Measurements from ENCODE around the gene ASB1.
"Not testable (repeated sequence)": the region's sequence is repeated elsewhere in the genome, so short reads cannot be mapped to it uniquely, and the experiment has no call there.

ASB1 gene

DNA sequence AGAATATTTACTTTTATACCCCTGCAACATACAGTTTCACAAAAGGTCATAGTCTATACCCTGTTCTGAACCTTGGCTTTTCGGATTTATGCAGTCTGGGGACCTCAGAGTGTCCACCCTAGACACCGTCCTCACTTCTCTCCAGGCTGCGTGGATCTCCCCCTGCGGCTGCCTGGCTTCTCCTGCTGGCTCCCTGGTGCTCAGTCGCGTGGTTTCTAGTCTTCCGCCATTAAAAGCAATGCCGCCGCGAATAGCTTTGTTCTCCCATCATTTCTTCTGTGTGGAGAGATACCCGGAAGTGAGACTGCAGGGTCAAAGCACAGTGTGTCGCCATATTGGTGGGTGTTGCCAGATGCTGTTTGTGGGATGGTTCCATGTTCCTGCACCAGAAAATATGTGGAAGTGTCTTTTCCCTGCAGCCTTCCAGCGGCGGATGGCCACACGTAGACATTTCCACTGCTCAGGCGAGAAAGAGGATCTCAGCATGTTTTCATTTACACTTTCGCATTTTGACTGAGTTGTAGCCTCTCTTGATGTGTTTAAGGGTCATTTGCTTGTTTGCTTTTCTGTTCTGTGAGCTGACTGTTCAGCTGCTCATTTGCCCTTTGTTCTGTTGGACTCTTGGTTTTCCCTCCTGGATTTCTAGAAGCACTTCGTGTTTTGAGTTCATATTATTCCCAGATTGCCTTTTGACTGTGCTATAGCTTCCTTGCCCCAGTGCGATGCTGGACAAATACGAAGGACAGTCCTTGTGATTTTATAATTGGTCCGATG lies 22.9 kb upstream of the ASB1 start:
- no peak for DNase-seq (ENCODE audit: low read depth in 4 of 4, low spot score in 1 of 4)

DNA sequence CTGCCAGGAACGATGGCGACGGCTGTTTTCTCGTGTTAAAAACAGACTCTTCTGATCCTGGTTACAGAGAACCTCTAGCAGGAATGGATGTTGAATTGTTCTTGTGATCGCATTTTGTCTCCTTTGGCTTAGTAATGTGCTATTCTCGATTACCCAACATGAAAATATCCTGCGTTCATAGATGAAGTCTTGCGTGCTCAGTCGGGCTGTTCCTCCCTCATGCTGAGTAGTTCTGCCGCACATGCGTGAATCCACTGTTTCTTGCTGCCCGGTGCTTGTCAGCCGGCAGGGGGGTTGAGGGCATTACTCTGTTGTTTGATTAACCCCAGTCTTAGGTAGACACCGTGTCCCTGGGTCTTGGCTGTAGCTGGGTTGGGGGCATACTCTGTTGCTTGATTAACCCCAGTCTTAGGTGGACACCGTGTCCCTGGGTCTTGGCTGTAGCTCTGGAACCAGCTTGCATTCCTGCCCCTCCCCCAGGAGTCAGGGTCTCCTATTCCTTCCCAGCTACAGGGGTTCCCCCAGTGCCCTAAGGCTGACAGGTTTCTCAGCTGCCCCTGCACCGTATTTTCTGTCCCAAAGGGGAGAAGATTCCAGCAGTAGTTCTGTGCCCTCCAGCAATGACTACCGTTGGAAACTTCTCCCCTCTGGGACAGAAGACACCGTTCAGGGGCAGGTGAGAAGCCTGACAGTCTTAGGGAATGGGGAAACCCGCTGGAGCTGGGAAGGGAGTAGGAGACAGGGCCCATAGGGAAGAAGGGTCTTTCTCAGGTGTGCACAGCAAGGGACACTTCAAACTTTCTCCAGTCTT lies 22.1 kb upstream of the ASB1 start:
- DNase-seq (ENCODE audit: low read depth in 4 of 4, low spot score in 1 of 4): no peak

DNA sequence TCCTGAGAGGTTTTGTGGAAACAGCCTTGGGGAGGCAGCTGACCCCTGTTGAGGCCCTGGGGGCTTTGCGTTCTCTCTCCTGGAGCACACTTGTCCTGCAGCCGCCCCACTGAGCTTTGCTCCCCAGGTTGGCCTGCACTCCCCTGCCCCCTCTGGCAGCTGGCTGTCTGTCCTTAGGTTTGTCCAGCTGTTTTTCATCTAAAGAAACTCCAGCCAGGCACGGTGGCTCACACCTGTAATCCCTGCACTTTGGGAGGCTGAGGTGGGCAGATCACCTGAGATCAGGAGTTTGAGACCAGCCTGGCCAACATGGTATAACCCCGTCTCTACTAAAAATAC lies 21.5 kb upstream of the ASB1 start:
- DNase-seq (ENCODE audit: low read depth in 4 of 4, low spot score in 1 of 4): not testable (repeated sequence)

DNA sequence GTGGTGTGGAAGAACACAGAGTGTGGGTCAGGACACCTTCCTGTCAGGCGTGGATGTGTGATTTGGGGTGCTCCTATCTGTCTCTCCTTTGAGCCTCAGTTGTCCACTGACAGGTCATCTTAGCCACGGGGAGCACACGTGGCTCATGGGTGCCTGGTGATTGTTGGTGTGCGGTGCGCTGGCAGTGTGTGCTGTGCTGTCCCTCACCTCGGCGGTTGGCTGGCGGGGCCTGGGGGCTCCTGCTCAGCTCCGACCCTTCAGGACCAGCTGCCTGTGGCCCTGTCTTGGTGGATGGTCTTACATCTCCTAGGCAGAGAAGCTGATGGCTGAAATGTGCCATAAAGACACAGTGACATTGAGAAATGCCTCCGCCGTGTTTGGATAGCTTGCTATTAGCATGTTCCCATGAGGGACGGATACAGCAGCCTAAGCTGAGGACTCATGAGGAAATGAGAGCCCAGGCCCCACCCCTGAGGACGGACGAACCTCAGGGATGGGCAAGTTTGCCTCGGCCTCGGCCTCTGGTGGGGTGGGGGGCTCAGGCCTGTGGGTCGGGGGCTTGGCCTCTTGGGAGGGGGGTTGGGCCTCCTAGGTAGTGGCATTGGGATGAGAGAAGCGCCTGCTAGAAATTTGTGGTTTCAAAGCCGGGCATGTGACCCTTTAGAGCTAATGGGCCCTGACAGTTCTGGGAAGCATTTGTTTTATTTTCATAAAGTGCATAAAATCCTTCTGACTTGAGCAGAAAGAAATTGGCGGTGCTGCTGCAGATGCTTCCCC lies 20.3 kb upstream of the ASB1 start:
- DNase-seq (ENCODE audit: low read depth in 4 of 4, low spot score in 1 of 4): no peak

DNA sequence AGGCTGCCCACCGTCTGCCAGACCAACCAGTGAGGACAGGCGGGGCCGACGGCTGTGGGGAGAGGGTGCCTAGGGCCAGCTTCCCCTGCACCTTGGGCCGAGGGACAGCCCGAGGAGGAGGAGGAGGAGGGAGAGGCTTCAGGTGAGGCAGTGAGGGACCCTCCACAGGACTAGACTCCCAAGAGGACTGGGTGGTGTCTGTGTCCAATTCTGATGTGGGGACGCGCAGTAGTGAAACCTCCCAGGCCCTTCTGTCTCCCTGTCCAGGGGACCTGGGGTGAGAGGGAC lies 19.8 kb upstream of the ASB1 start:
- DNase-seq (ENCODE audit: low read depth in 4 of 4, low spot score in 1 of 4): no peak

DNA sequence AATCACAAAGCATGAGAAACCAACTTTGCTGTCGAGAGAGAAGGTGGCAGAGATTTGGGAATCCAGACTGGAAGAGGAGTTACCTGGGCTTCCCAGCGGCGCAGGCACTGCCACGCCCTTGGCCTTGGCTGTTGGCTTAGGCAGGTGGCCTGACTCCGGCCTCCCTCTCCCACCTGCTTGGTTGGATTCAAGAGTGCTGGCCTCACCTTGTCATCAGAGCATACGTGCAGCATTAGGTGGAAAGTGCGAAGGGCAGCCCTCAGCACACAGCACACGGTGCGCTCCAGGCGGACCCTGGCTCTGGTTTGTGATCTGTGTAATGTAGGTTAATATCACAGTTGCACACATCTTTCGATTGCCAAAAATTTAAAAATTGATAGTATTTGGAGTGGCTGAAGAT lies 19.2 kb upstream of the ASB1 start:
- DNase-seq (ENCODE audit: low read depth in 4 of 4, low spot score in 1 of 4): no peak

DNA sequence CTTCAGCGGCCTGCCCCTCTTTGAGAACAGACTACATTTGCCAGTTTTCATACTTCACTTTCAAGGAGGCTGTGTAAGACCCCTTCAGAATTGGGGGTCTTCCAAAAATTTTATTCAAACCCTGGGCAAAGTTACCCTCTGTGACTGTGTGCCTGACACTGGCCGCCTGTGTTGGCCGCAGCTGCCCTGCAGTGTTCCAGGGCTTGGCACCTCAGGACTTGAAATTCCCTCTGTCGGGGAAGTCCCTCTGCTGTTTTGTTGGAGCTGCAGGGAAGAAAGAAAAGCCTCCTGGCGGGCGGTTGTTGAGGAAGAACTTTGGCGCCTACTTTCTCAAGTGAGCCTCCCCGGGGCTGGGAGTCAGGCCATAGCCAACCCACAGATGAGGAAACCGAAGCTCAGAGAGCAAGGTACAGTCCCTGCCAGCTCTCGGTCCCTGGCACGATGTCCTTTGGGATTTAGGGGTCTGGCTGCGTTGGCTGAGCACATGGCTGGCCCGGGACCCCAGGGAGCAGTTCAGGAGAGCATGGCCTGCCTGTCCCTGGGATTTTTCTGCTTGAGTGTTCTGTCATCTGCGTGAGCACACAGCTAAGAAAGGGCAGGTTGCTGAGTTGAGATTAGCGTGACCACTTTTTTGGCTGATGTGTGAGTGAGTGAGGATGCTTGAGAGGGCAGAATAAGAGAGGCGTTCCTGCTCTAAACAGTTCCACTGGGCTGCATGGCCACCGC lies 17.9 kb upstream of the ASB1 start:
- no peak for DNase-seq (ENCODE audit: low read depth in 4 of 4, low spot score in 1 of 4)

DNA sequence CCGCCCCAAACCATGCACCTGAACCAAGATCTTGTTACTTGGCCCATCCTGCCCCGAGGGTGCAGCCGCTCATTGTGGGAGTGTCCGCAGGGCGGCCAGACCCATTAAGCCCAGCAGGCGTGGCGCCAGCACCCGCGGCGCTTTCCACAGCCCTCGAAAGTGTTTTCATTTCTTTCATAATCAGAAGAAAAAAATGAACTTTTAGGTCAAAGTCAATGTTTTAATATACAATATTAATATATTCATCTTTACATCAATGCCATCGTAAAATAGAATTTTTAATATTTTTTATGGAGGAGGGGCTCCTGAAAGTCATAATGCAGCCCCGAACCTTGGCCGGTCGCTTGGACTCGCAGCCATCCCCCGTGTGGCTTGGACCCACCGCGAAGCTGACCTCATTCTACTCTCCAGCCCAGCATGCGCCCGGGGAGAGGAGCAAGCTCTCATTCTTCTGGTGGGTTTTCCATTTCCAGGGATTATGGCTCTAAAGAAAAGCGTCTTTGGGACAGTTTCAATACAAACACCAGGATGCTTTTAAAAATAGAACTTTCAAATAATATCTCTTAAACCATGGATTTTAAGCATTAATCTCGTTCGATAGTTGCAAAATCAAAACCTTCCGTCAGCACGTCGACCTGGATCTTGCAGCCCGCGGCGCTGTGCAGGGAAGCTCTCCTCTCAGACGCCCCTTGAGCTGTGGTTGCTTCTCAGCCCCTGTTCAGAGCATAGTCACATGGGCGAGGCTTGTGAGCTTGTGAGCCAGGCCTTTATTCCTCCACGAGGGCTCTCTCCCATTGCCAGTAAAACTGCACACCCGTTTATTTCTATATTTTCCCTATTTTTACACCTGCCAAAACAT lies 17.2 kb upstream of the ASB1 start:
- DNase-seq (ENCODE audit: low read depth in 4 of 4, low spot score in 1 of 4): no peak

DNA sequence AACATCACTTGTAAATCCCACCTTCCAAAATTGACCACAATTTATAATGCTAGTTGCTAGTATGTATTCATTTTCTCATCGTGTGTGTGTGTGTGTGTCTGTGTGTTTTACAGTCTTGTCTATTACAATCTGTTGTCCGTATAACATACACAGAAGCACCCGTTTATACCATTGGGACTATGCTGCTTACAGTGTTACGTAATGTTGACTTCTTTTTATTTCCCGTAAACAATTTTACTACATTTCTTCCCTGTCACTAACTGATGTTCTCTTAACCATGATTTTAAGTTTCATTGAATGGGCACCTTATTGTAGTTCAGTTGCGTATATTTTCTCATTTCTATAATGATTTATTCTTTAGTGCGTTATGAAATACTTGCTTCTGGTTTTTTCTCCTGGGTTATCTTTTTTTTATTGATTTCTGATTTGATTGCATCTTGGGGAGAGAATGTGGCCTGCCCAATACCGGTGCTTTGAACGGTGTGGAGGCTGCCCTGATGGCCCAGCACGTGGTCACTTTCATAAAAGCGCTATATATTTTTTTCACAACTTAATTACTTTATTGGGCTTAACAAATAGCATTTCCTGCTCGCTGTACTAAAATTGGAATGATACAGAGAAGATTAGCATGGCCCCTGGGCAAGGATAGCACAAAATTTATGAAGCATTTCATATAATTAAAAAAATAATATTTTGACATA lies 14.5 kb upstream of the ASB1 start:
- no peak for DNase-seq (ENCODE audit: low read depth in 4 of 4, low spot score in 1 of 4)

DNA sequence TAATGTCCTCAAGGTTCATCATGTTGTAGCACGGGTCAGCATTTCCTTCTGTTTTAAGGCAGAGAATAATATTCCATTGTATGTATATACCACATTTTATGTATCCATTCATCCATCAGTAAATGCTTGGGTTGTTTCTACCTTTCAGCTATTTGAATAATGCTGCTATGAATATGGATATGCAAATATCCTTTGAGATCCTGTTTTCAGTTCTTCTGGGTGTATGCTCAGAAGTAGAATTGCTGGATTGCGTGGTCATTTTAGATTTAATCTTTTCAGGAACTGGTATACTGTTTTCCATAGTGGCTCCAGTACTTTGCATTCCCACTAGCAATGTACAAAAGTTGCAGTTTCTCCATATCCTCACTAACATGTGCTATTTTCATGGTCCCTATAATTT lies 13.4 kb upstream of the ASB1 start:
- no peak for DNase-seq (ENCODE audit: low read depth in 4 of 4, low spot score in 1 of 4)

DNA sequence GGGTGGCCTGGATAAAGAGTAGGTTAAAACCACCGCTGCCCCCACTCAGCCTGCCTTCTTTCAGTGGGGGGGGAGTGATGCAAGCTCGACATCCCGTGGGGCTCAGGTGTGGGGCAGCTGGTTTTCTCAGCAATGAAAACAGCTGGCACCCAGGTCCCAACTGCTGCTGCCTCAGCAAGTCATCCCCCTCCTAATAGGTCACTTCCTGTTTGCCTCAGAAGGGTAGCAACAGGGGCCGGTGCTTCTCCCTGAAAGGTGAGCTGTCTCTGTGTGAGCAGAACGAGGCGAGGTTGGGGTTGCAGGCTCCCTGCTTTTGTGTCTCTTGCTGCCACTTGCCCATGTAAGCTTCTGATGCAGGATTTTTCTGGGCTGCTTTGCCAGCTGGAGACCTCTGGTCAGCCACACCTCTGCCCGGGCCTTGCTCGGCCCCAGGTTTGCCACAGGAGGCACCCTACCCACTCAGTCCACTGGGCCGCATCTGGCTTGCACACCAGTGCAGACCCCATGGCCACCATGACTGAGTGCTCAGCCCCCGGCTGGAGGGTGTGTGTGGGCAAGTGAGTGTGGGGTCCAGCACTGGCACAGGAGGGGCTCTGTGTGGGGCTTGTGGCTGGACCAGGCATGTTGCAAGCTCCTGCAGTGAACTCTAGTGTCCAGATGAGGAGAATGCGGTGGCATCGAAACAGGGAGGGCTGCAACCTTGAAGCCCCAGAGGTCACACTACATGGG lies 11.5 kb upstream of the ASB1 start:
- no peak for DNase-seq (ENCODE audit: low read depth in 4 of 4, low spot score in 1 of 4)

DNA sequence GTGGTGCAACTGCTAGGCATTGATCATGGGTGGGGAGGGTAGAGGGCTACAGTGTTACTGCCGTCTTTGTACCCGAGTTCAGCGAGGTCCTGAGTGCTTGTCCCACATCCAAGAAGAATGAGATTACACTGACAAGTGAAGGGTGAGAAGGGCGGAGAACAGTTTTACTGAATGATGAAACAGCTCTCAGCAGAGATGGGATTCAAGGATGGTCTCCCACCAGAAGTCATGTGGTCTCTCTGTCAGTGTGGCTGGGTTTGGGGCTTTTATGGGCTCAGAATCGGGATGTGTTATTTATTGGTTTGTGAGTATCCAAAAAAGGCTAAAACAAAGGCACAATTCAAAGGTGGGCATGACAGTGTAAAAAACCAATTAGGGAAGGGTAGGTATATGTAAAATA lies 10.8 kb upstream of the ASB1 start:
- DNase-seq (ENCODE audit: low read depth in 4 of 4, low spot score in 1 of 4): no peak

DNA sequence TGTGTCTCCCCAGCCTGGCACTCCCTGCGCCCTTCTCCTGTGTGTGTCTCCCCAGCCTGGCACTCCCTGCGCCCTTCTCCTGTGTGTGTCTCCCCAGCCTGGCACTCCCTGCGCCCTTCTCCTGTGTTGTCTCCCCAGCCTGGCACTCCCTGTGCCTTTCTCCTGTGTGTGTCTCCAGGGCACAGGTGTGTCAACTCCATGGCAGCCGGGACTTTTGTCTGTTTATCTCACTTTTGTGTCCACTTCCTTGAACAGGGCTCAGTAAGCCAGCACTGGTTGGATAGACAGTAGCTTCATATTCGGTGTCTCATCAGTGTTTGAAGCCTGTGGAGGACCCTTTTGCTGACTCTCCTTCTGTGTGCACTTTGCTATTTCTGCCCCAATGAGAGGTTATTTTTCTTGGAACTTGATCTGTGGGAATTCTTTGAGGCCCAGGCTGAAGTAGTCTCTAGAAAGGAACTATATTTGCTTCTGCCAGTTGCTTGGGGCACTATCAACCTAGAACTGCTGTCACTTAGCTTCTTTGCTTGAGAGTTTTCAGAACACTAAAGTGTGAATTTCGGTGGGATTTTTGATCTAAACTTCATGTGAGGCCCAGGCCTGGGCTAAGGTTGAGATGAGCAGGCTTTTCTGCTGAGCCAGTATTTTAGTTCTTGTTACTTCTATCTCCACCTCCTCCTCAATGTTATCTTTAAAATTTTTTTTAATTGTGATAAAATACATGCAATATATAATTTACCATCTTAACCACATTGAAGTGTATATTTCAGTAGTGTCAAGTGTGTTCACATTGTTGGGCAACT lies 8.3 kb upstream of the ASB1 start:
- DNase-seq (ENCODE audit: low read depth in 4 of 4, low spot score in 1 of 4): no peak

DNA sequence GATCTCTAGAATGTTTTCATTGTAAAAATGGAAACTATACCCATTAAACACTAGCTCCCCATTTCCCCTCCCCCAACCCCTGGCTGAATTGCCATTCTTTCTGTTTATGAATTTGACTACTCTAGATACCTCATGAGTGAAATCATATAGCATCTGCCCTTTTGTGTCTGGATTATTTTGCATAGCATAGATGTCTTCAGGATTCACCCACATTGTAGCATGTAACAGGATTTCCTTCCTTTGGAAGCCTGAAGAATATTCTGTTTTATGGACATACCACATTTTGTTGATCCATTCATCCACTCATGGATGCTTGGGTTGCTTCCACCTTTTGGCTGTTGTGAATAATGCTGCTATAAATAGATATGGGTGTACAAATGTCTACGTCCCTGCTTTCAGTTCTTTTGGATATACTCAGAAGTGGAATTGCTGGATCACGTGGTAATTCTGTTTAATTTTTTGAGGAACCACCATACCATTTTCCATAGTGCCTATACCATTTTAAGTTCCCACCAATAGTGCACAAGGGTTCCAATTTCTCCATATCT lies 7.7 kb upstream of the ASB1 start:
- no peak for DNase-seq (ENCODE audit: low read depth in 4 of 4, low spot score in 1 of 4)

DNA sequence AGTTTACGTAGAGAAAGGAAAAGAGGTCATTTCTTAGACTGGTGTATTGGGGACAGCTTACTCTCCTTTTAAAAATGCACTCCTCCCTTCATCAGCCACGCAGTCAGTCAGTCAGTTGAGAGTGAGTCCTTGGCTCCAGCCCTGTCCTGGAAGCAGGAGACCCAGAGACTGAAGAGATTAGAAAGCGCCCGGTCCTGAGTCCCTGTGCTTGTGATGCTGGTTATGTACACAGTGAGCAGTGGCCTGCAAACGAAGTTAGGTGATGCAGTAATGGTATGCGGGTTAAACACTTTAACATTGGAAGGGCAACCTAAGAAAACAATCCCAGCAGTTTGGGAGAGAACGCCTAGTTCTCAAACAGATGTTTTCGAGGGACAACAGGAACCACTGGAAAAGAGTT lies 6.3 kb upstream of the ASB1 start:
- DNase-seq (ENCODE audit: low read depth in 4 of 4, low spot score in 1 of 4): no peak

DNA sequence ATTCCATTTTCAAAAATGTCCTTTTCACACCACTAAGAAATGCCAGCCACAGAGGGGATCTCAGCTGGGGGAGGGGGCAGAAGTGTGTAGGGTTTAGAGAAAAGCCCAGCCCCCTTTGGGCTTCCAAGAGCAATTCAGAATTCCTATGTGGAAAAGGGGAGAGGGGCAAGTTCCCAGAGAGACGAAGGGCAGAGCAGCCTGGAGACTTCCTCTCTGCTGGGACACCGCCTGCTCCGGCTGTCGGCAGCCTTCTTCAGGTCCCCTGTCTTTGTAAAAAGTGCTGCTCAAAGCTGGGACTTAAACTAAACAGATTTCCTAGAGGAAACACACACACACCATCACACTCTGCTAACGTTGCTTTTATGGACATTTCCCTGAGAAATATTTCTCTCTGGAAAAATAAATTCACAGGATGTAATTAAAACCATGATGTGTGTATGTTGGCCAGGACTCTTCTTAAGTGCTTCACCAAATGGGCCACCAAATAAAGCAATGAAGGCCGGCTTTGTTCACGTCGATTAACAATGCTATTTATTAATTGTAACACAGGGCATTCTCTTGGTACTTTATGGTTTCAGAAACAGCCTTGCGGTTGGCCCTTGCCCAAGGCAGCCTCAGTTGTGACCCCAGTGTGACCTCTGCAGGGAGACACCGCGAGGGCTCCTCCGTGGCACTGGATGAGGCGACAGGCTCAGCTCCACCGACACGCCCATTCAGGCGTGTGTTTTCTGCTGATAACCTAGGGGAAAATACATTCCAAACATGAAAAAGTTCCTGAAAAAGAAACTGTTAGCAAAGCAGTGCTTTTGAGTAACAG lies 5.6 kb upstream of the ASB1 start:
- no peak for DNase-seq (ENCODE audit: low read depth in 4 of 4, low spot score in 1 of 4)

DNA sequence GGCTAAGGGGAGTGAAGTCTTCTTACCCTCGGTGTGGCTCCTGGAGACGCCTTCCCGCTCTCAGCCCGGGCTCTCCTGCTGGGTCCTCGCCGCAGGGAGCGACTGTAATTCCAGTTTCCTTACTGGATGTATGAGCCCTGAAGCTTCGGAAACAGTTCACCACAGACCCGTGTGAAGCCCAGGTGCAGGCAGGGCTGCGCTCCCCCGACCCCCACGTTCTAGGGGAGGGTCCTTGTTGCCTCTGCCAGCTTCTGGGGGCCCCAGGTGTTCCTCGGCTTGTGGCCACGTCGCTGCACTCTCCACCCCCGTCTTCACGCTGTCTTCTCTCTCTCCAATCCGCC lies 5.1 kb upstream of the ASB1 start:
- no peak for DNase-seq (ENCODE audit: low read depth in 4 of 4, low spot score in 1 of 4)

DNA sequence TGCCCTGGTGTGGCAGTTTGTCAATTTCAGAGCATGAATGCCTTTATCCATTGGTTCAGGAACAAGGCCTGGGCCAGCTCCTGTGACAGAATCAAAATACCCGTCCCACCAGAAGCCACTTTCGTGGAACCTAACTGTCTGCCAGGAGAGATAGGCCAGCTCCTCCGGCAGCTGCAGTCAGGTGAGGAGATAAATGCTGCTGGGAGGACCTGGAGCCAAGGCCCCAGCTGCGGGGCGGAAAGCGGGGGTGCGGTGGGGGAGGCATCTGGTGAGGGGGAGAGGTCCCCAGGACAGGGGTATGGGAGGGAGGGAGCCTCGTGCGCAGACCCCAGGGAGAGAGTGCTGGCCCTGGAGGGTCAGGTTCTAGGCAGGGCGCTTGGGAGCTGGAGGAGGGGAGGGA lies 4.4 kb upstream of the ASB1 start:
- no peak for DNase-seq (ENCODE audit: low read depth in 4 of 4, low spot score in 1 of 4)
